PFSK-1 (cell line): ENCODE measurements around the gene RPAIN.

Experiments used
- POLR2AphosphoS5 ChIP-seq: IDR thresholded peaks from 2 replicates; pipeline ENCODE4 v1.6.1; 2012; ENCODE audit warnings: low read depth, mild to moderate bottlenecking, control low read depth, low read length, moderate library complexity
- TAF1 ChIP-seq: IDR thresholded peaks from 2 replicates; pipeline ENCODE4 v1.6.1; 2012; ENCODE audit warnings: low read length, control low read depth, borderline replicate concordance; ENCODE audit not compliant: insufficient read depth

DNA sequence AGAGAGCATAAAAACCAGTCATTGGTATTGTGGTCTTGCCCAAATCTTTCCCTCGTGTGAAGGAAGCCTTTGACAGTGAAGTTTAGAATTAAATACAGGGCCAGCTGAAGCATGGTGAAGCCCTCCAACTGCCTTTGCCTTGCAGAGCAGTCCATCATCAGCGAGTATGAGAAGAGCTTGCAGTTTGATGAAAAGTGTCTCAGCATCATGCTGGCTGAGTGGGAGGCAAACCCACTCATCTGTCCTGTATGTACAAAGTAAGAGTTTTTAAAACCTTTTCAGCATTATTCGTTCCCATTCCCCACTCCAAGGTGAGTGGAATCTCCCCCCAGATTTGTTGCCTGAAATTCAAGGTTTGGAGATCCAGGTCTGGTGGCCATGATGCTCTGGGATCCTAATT, 5.8 kb downstream of the RPAIN start:
- TF ChIP-seq POLR2AphosphoS5 (no peak), TAF1 (no peak)
